HEK293 (cell line): Measurements from ENCODE around the gene KLF13.

ENCODE experiments used
- BCL11A ChIP-seq: fragments of 450-650 bp; formaldehyde crosslinking; IDR thresholded peaks from 2 replicates; pipeline ENCODE4 v1.5.1; 2016; ENCODE audit warnings: low read depth, missing biosample characterization, missing genetic modification characterization
- ZNF174 ChIP-seq: fragments of 450-650 bp; formaldehyde crosslinking; IDR thresholded peaks from 2 replicates; pipeline ENCODE4 v1.5.0; 2017; ENCODE audit warnings: missing biosample characterization, mild to moderate bottlenecking, missing genetic modification characterization
- ZNF23 ChIP-seq: fragments of 450-650 bp; formaldehyde crosslinking; IDR thresholded peaks from 2 replicates; pipeline ENCODE4 v1.5.1; 2016; ENCODE audit warnings: missing biosample characterization, missing genetic modification characterization, borderline replicate concordance
- ZNF514 ChIP-seq: fragments of 450-650 bp; formaldehyde crosslinking; IDR thresholded peaks from 2 replicates; pipeline ENCODE4 v1.5.1; 2016; ENCODE audit warnings: missing biosample characterization, missing genetic modification characterization
- ZNF707 ChIP-seq: fragments of 450-650 bp; formaldehyde crosslinking; IDR thresholded peaks from 2 replicates; pipeline ENCODE4 v1.5.1; 2016; ENCODE audit warnings: missing biosample characterization, missing genetic modification characterization
- ZNF776 ChIP-seq: fragments of 450-650 bp; formaldehyde crosslinking; IDR thresholded peaks from 2 replicates; pipeline ENCODE4 v1.5.0; 2017; ENCODE audit warnings: missing biosample characterization, missing genetic modification characterization, borderline replicate concordance
- TF ChIP-seq, protein P1 (sequence below): fragments of 450-650 bp; formaldehyde crosslinking; IDR thresholded peaks from 2 replicates; pipeline ENCODE4 v1.5.1; 2016; ENCODE audit warnings: missing biosample characterization, missing genetic modification characterization
- TF ChIP-seq, protein P2 (sequence below): fragments of 450-650 bp; formaldehyde crosslinking; IDR thresholded peaks from 2 replicates; pipeline ENCODE4 v1.5.1; 2016; ENCODE audit warnings: missing biosample characterization, missing genetic modification characterization

DNA sequence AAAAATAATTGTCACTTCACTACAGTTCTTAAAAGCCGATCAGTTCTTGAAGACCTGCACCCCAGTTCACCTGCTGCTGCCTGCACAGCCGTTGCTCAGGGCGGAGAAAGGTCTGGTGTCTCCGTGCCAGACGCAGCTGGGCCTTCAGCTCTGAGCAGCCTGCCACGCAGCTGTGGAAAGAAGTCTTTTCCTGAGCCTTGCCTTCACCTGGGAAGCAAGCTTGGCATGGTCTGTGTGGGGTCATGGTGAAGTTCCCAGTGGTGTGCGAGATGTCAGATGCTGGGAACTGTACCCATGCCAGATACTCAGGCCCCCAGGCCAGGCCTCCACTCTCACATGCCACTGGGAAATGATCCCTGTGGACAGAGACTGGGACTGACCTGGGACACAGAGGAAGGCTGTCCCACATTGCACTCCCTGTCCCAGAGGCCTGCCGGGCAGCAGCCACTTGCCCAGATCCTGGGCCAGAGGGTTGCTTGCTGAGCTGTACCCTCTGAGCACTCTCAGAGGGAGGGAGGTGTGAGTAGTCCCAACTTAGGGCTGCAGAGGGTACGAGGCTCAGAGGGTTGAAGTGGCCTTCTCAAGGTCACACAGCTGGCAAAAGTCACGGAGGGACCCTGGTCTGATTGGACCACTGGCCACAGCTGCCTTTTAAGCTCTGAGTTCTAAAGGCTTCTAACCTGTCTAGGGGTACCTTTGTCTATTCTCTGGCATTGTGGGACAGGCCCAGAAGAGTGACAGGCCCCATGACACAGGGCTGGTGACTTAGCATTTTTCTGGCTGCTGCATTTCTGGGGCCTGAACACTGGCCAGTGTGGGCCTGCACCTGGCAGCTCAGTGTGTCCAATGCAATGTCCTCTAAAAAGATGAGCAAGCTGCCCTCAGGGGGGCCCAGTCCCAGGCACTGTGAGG lies 55.4 kb downstream of the KLF13 start:
- TF ChIP-seq, protein P1, sequence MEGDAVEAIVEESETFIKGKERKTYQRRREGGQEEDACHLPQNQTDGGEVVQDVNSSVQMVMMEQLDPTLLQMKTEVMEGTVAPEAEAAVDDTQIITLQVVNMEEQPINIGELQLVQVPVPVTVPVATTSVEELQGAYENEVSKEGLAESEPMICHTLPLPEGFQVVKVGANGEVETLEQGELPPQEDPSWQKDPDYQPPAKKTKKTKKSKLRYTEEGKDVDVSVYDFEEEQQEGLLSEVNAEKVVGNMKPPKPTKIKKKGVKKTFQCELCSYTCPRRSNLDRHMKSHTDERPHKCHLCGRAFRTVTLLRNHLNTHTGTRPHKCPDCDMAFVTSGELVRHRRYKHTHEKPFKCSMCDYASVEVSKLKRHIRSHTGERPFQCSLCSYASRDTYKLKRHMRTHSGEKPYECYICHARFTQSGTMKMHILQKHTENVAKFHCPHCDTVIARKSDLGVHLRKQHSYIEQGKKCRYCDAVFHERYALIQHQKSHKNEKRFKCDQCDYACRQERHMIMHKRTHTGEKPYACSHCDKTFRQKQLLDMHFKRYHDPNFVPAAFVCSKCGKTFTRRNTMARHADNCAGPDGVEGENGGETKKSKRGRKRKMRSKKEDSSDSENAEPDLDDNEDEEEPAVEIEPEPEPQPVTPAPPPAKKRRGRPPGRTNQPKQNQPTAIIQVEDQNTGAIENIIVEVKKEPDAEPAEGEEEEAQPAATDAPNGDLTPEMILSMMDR (tag by site-specific recombination), result no peak
- TF ChIP-seq BCL11A (tag by site-specific recombination), result no peak
- no peak for TF ChIP-seq ZNF174 (tag by site-specific recombination)
- no peak for TF ChIP-seq ZNF707 (tag by site-specific recombination)
- no peak for TF ChIP-seq ZNF514 (tag by site-specific recombination)
- no peak for TF ChIP-seq ZNF23 (tag by site-specific recombination)
- TF ChIP-seq, protein P2, sequence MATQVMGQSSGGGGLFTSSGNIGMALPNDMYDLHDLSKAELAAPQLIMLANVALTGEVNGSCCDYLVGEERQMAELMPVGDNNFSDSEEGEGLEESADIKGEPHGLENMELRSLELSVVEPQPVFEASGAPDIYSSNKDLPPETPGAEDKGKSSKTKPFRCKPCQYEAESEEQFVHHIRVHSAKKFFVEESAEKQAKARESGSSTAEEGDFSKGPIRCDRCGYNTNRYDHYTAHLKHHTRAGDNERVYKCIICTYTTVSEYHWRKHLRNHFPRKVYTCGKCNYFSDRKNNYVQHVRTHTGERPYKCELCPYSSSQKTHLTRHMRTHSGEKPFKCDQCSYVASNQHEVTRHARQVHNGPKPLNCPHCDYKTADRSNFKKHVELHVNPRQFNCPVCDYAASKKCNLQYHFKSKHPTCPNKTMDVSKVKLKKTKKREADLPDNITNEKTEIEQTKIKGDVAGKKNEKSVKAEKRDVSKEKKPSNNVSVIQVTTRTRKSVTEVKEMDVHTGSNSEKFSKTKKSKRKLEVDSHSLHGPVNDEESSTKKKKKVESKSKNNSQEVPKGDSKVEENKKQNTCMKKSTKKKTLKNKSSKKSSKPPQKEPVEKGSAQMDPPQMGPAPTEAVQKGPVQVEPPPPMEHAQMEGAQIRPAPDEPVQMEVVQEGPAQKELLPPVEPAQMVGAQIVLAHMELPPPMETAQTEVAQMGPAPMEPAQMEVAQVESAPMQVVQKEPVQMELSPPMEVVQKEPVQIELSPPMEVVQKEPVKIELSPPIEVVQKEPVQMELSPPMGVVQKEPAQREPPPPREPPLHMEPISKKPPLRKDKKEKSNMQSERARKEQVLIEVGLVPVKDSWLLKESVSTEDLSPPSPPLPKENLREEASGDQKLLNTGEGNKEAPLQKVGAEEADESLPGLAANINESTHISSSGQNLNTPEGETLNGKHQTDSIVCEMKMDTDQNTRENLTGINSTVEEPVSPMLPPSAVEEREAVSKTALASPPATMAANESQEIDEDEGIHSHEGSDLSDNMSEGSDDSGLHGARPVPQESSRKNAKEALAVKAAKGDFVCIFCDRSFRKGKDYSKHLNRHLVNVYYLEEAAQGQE (tag by site-specific recombination), result no peak
- TF ChIP-seq ZNF776, result no peak
